Liver (tissue), 9 donors: ENCODE measurements around the gene DNTT. TPM values are rescaled to one million over a fixed set of nuclear protein-coding genes. Genes with fewer than 3 reads are reported as not detected.
A peak's percentile ranks its signal among the peaks of the same experiment; 100 is the strongest.

Source experiments
- DNase-seq: peaks from one replicate; pipeline ENCODE4 v3.0.0-alpha.2; 2017; ENCODE audit warnings: low spot score
- H3K27ac ChIP-seq, 2 donors: one replicate each; pipeline ENCODE4 v1.7.0; 2013; ENCODE audit warnings: inconsistent platforms in 2 of 2, low read length in 2 of 2, control low read depth in 1 of 2, low read depth in 1 of 2, mild to moderate bottlenecking in 1 of 2
- H3K27me3 ChIP-seq, 4 donors: one replicate each; pipeline versions ENCODE4 v1.6.1 to v1.7.0; 2013; ENCODE audit warnings: low read length in 3 of 4, inconsistent platforms in 1 of 4, mild to moderate bottlenecking in 1 of 4, moderate library complexity in 1 of 4; ENCODE audit not compliant: control insufficient read depth in 4 of 4, insufficient read depth in 4 of 4
- H3K36me3 ChIP-seq, 4 donors: one replicate each; pipeline versions ENCODE4 v1.6.1 to v1.7.0; 2013; ENCODE audit warnings: low read length in 3 of 4, mild to moderate bottlenecking in 3 of 4, low read depth in 1 of 4, moderate library complexity in 1 of 4; ENCODE audit not compliant: control insufficient read depth in 4 of 4, insufficient read depth in 3 of 4
- H3K4me1 ChIP-seq, 4 donors: one replicate each; pipeline versions ENCODE4 v1.6.1 to v1.7.0; 2013; ENCODE audit warnings: low read length in 3 of 4, mild to moderate bottlenecking in 3 of 4, moderate library complexity in 1 of 4; ENCODE audit not compliant: control insufficient read depth in 4 of 4, insufficient read depth in 4 of 4
- H3K4me3 ChIP-seq, 3 donors: one replicate each; pipeline versions ENCODE4 v1.6.1 to v1.7.0; 2013; ENCODE audit warnings: low read length in 3 of 3, control low read depth in 1 of 3, low read depth in 1 of 3, mild to moderate bottlenecking in 1 of 3
- H3K9ac ChIP-seq, 2 donors: one replicate each; pipeline ENCODE4 v1.7.0; 2013; ENCODE audit warnings: low read length in 2 of 2, mild to moderate bottlenecking in 2 of 2, moderate library complexity in 2 of 2, control low read depth in 1 of 2, low read depth in 1 of 2
- H3K9me3 ChIP-seq, 4 donors: one replicate each; pipeline versions ENCODE4 v1.6.1 to v1.7.0; 2013; ENCODE audit warnings: low read length in 3 of 4; ENCODE audit not compliant: control insufficient read depth in 4 of 4
- EGR1 ChIP-seq, 2 donors: IDR thresholded peaks; 2 replicates each; pipeline ENCODE4 v1.6.1; 2016 to 2018; ENCODE audit warnings: antibody characterized with exemption in 2 of 2, low read depth in 2 of 2
- FOXA1 ChIP-seq: IDR thresholded peaks from 2 replicates; pipeline ENCODE4 v1.6.1; 2016; ENCODE audit warnings: antibody characterized with exemption
- GABPA ChIP-seq, 2 donors: IDR thresholded peaks in 1 of 2; conservative IDR thresholded peaks in 1 of 2; 2 replicates each; pipeline ENCODE4 v1.6.1; 2016; ENCODE audit warnings: antibody characterized with exemption in 2 of 2, mild to moderate bottlenecking in 1 of 2, moderate library complexity in 1 of 2
- HNF4G ChIP-seq: IDR thresholded peaks from 2 replicates; pipeline ENCODE4 v1.6.1; 2016; ENCODE audit warnings: antibody characterized with exemption
- JUND ChIP-seq, 2 donors: IDR thresholded peaks; 2 replicates each; pipeline ENCODE4 v1.6.1; 2016; ENCODE audit warnings: antibody characterized with exemption in 2 of 2
- NR2F2 ChIP-seq: IDR thresholded peaks from 2 replicates; pipeline ENCODE4 v1.6.1; 2016; ENCODE audit warnings: antibody characterized with exemption
- RAD21 ChIP-seq, 2 donors: IDR thresholded peaks; 2 replicates each; pipeline ENCODE4 v1.6.1; 2016; ENCODE audit warnings: antibody characterized with exemption in 2 of 2, mild to moderate bottlenecking in 2 of 2
- RXRA ChIP-seq, 2 donors: IDR thresholded peaks; 2 replicates each; pipeline ENCODE4 v1.6.1; 2017 to 2018; ENCODE audit warnings: antibody characterized with exemption in 2 of 2, mild to moderate bottlenecking in 1 of 2
- YY1 ChIP-seq: IDR thresholded peaks from 2 replicates; pipeline ENCODE4 v1.6.1; 2016; ENCODE audit warnings: antibody characterized with exemption, mild to moderate bottlenecking
- WGBS: extraction: QIAGEN DNeasy Blood & Tissue Kit; methylation state at CpG from one replicate; pipeline ENCODE4 v1.1.7; 2013; 5-methylcytosine and 5-hydroxymethylcytosine counted together
- polyA plus RNA-seq, 2 donors: library from polyadenylated mRNA; stranded (reverse) in 1 of 2; unstranded in 1 of 2; fragments of 200-250 nt in 1 of 2; fragments of >200 nt in 1 of 2; fragmentation: Nextera tagmentation in 1 of 2; extraction: Ambion mirVana in 1 of 2; gene quantifications; one replicate each; pipeline versions ENCODE4 v1.2.1 to v1.2.3, GENCODE V29; 2013 to 2015
- total RNA-seq, 2 donors: library from RNA; depleted of rRNA; stranded (reverse); fragments of >200 nt; gene quantifications; one replicate each; pipeline ENCODE4 v1.2.3, GENCODE V29; 2014
- TF ChIP-seq, protein P1 (sequence below): IDR thresholded peaks from 2 replicates; pipeline ENCODE4 v1.6.1; 2016; ENCODE audit warnings: antibody characterized with exemption
- TF ChIP-seq, protein P2 (sequence below): IDR thresholded peaks from 2 replicates; pipeline ENCODE4 v1.6.1; 2016; ENCODE audit warnings: antibody characterized with exemption
- TF ChIP-seq, protein P3 (sequence below): fragments of 150-350 bp; IDR thresholded peaks from 2 replicates; pipeline ENCODE4 v1.5.1; 2017; ENCODE audit warnings: improper control_type of control experiment, low read depth, low read length; ENCODE audit not compliant: missing input control
- TF ChIP-seq, protein P4 (sequence below): IDR thresholded peaks from 2 replicates; pipeline ENCODE4 v1.6.1; 2016; ENCODE audit warnings: antibody characterized with exemption, mild to moderate bottlenecking
- donor health status: healthy.
- donor health status: healthy.
- donor health status: healthy.
- donor health status: healthy.
- donor health status: healthy.

DNTT gene
- total and polyA plus RNA-seq, 4 donors, result 0.70 TPM; not detected in 3

DNA sequence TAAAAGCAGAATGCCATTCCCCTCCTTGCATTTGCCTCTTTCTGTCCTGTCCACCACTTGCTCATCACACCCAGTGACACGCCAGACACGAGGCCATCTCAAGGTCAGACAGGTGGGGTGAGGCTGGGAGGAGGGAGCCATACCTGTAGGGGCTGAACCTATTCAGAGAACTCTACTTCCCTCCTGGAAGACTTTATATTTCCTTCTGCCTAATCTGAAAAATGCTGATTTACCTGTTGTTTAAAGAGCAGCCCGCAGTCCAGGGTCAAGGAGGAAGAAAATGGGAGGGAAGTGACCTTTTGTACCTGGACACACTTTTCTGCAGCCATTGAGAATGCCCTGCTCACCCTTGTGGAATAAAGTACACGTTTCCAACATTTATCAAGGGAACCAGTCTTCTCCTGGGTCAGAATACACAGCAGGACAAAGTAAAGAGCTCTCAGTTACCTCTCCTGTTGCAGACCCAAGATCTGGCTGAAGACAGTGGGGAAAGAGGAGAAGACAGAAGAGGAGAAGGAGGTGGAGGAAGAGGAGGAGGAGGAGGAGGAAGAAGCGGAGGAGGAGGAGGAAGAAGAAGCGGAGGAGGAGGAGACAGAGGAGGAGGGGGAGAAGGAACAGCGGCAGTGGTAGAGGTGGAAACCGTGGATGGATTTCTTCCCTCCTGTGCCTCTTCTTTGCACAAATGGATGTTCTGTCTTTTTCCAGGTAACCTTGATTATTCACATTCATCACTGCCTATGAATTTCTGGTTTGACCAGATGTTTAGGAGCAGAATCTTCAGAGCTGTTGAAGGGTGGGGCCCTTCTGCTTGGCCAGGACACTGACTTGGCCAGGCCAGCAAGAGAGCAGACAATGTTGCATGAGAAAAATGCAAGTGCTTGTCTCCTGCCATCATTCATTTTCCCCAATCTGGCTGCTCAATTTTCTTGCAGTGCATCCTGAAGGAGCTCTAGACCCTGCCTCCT lies 31.6 kb upstream of the DNTT start:
- no peak overlapping the region for H3K4me3 ChIP-seq
- WGBS, result 74% methylated on average over 8 of the region's 8 CpGs
- TF ChIP-seq NR2F2 (no peak), YY1 (no peak), EGR1 (IDR thresholded peaks at IDR 0.05; ENCODE audit: low read depth in 2 of 2) (no peak), JUND (IDR thresholded peaks at IDR 0.05) (no peak), RAD21 (IDR thresholded peaks at IDR 0.05) (no peak), FOXA1 (no peak), GABPA (IDR thresholded peaks at IDR 0.05 in 1 of 2, conservative IDR thresholded peaks at IDR 0.05 in 1 of 2) (no peak)
- TF ChIP-seq, protein P1, sequence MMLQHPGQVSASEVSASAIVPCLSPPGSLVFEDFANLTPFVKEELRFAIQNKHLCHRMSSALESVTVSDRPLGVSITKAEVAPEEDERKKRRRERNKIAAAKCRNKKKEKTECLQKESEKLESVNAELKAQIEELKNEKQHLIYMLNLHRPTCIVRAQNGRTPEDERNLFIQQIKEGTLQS, result no peak
- TF ChIP-seq, protein P2, sequence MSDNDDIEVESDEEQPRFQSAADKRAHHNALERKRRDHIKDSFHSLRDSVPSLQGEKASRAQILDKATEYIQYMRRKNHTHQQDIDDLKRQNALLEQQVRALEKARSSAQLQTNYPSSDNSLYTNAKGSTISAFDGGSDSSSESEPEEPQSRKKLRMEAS, result no peak
- TF ChIP-seq, protein P3, sequence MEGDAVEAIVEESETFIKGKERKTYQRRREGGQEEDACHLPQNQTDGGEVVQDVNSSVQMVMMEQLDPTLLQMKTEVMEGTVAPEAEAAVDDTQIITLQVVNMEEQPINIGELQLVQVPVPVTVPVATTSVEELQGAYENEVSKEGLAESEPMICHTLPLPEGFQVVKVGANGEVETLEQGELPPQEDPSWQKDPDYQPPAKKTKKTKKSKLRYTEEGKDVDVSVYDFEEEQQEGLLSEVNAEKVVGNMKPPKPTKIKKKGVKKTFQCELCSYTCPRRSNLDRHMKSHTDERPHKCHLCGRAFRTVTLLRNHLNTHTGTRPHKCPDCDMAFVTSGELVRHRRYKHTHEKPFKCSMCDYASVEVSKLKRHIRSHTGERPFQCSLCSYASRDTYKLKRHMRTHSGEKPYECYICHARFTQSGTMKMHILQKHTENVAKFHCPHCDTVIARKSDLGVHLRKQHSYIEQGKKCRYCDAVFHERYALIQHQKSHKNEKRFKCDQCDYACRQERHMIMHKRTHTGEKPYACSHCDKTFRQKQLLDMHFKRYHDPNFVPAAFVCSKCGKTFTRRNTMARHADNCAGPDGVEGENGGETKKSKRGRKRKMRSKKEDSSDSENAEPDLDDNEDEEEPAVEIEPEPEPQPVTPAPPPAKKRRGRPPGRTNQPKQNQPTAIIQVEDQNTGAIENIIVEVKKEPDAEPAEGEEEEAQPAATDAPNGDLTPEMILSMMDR, result no peak
- TF ChIP-seq, protein P4, sequence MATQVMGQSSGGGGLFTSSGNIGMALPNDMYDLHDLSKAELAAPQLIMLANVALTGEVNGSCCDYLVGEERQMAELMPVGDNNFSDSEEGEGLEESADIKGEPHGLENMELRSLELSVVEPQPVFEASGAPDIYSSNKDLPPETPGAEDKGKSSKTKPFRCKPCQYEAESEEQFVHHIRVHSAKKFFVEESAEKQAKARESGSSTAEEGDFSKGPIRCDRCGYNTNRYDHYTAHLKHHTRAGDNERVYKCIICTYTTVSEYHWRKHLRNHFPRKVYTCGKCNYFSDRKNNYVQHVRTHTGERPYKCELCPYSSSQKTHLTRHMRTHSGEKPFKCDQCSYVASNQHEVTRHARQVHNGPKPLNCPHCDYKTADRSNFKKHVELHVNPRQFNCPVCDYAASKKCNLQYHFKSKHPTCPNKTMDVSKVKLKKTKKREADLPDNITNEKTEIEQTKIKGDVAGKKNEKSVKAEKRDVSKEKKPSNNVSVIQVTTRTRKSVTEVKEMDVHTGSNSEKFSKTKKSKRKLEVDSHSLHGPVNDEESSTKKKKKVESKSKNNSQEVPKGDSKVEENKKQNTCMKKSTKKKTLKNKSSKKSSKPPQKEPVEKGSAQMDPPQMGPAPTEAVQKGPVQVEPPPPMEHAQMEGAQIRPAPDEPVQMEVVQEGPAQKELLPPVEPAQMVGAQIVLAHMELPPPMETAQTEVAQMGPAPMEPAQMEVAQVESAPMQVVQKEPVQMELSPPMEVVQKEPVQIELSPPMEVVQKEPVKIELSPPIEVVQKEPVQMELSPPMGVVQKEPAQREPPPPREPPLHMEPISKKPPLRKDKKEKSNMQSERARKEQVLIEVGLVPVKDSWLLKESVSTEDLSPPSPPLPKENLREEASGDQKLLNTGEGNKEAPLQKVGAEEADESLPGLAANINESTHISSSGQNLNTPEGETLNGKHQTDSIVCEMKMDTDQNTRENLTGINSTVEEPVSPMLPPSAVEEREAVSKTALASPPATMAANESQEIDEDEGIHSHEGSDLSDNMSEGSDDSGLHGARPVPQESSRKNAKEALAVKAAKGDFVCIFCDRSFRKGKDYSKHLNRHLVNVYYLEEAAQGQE, result no peak
- H3K27ac ChIP-seq, result peak overlapping the region; percentile 91 to 94
- no peak for DNase-seq
- H3K27me3 ChIP-seq, result no peaks in the 10 kb centered on the region
- H3K9ac ChIP-seq, result no peak overlapping the region
- no peaks in the 10 kb centered on the region for H3K36me3 ChIP-seq
- H3K4me1 ChIP-seq, result peaks cover 8 to 44% (median 24%) of the 10 kb centered on the region in 4 donors
- no peaks in the 10 kb centered on the region for H3K9me3 ChIP-seq

DNA sequence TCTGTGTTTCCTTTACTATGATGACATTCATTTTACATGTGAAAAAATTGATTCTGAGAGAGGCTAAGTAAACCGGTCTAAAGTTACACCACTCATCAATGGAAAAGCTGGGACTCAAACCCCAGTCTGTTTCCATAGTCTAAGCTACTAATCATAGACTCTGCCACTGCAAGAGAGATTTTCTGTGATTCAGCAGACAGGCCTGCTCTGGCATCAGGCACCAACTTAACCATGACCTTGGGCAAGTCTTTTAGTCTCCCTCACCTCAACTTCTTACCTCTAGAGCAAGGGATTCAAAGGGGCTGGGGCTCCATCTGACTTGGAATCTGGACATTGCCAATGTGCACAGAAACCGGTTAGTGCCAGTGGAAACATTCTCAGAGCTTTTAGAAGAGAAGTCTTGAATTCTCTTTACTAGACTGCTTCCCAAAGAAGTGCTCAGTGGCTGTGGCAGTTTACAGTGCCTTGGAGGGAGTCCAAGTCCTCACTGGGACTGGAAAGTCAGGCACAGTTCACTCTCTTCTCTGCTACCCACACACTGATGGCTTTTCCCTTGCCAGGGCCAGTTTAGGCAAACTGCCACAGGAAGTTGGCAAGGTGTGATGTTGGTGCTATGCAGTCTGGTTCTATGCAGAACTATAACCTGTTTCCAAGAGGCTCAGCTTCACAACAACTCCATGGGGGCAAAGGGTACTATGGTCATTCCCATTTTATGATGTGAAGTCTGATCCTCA lies 28.4 kb upstream of the DNTT start:
- no peaks in the 10 kb centered on the region for H3K9me3 ChIP-seq
- no peak overlapping the region for H3K9ac ChIP-seq
- H3K27me3 ChIP-seq, result no peaks in the 10 kb centered on the region
- H3K4me3 ChIP-seq, result no peak overlapping the region
- H3K4me1 ChIP-seq, result peaks cover 8 to 26% (median 18%) of the 10 kb centered on the region in 4 donors
- WGBS, result 68% methylated on average over 2 of the region's 2 CpGs
- H3K36me3 ChIP-seq, result no peaks in the 10 kb centered on the region
- no peak for DNase-seq
- H3K27ac ChIP-seq, result peak overlapping the region; percentile 61 to 72
- TF ChIP-seq, protein P1, result no peak
- peak; percentile 43 for TF ChIP-seq FOXA1
- TF ChIP-seq, protein P3, result no peak
- TF ChIP-seq HNF4G, result no peak
- no peak for TF ChIP-seq NR2F2
- TF ChIP-seq GABPA (IDR thresholded peaks at IDR 0.05 in 1 of 2, conservative IDR thresholded peaks at IDR 0.05 in 1 of 2), result peak in 1 of 2 donors; percentile 73
- no peak for TF ChIP-seq JUND (IDR thresholded peaks at IDR 0.05)
- TF ChIP-seq, protein P4, result peak; percentile 59
- TF ChIP-seq RAD21 (IDR thresholded peaks at IDR 0.05), result peak; percentile 37 to 38
- TF ChIP-seq RXRA (IDR thresholded peaks at IDR 0.05), result peak; percentile 84 to 87
- TF ChIP-seq YY1, result peak; percentile 69
- TF ChIP-seq, protein P2, result peak; percentile 87
- TF ChIP-seq EGR1 (IDR thresholded peaks at IDR 0.05; ENCODE audit: low read depth in 2 of 2), result peak; percentile 75 to 87
